B cell (primary cell): Measurements from ENCODE around the gene ANO9. TPM values are rescaled to one million over a fixed set of nuclear protein-coding genes. Genes with fewer than 3 reads are reported as not detected.

ENCODE experiments used
- ATAC-seq: fragments of 200-7000 bp; cut with Tn5 transposase; one replicate; pipeline ENCODE4 v1.10.0; 2021; ENCODE audit warnings: low read depth, mild to moderate bottlenecking, moderate number of reproducible peaks, moderate library complexity
- CTCF ChIA-PET: fragments of 350-600 bp; sonication (Branson Sonifier 250); formaldehyde crosslinking; loops from one replicate; lab custom pipeline; 2021; ENCODE audit warnings: antibody characterized with exemption, inconsistent platforms; lab: Charles Lee
- POLR2A ChIA-PET: fragments of 350-600 bp; sonication (Branson Sonifier 250); formaldehyde crosslinking; loops from one replicate; lab custom pipeline; 2021; ENCODE audit warnings: antibody characterized with exemption; lab: Charles Lee
- DNase-seq: peaks from one replicate; pipeline ENCODE4 v3.0.0; 2013
- H2AFZ ChIP-seq: 2 replicates; pipeline ENCODE4 v1.6.1; 2012; ENCODE audit warnings: mild to moderate bottlenecking, low read depth, low read length; ENCODE audit not compliant: insufficient read depth, poor library complexity, severe bottlenecking
- H3K27ac ChIP-seq, 2 donors: 1 replicate in 1 of 2; 2 replicates in 1 of 2; pipeline ENCODE4 v1.5.1; 2012 to 2013; ENCODE audit warnings: low read length in 2 of 2, mild to moderate bottlenecking in 2 of 2, moderate library complexity in 1 of 2
- H3K27me3 ChIP-seq, 4 experiments: fragments of 200-600 bp in 1 of 4; sonication (generic) in 1 of 4; replicated peaks in 1 of 4; 1 replicate in 2 of 4; 2 replicates in 2 of 4; pipeline versions ENCODE4 v1.6.1 to v1.7.0; 2013 to 2016; ENCODE audit warnings: low read length in 3 of 4, mild to moderate bottlenecking in 2 of 4, mixed read lengths in 1 of 4, moderate library complexity in 1 of 4; ENCODE audit not compliant: insufficient read depth in 4 of 4, control insufficient read depth in 3 of 4; ENCODE audit errors: control extremely low read depth in 1 of 4
- H3K36me3 ChIP-seq, 2 experiments: replicated peaks in 1 of 2; 1 replicate in 1 of 2; 2 replicates in 1 of 2; pipeline versions ENCODE4 v1.6.1 to v1.7.1; 2013; ENCODE audit warnings: low read length in 1 of 2; ENCODE audit not compliant: insufficient read depth in 2 of 2, control insufficient read depth in 1 of 2; ENCODE audit errors: control extremely low read depth in 1 of 2, extremely low read depth in 1 of 2
- H3K4me1 ChIP-seq, 2 donors: fragments of 200-600 bp in 1 of 2; sonication (generic) in 1 of 2; 1 replicate in 1 of 2; 2 replicates in 1 of 2; pipeline versions ENCODE4 v1.5.1 to v1.6.1; 2013 to 2017; ENCODE audit warnings: low read length in 2 of 2; ENCODE audit not compliant: control insufficient read depth in 2 of 2, insufficient read depth in 2 of 2
- H3K4me2 ChIP-seq: replicated peaks from 2 replicates; pipeline ENCODE3; 2012; ENCODE audit warnings: mild to moderate bottlenecking, low read depth, low read length; ENCODE audit not compliant: poor library complexity, severe bottlenecking
- H3K4me3 ChIP-seq, 5 experiments: fragments of 200-600 bp in 1 of 5; sonication (generic) in 1 of 5; 1 replicate in 3 of 5; 2 replicates in 2 of 5; pipeline versions ENCODE4 v1.5.1 to v1.7.0; 2011 to 2016; ENCODE audit warnings: low read length in 4 of 5, mild to moderate bottlenecking in 4 of 5, low read depth in 2 of 5, control low read depth in 1 of 5, moderate library complexity in 1 of 5; ENCODE audit not compliant: insufficient read depth in 1 of 5; ENCODE audit errors: control extremely low read depth in 1 of 5, extremely low read depth in 1 of 5
- H3K79me2 ChIP-seq: fragments of 200-600 bp; sonication (generic); one replicate; pipeline ENCODE4 v1.6.0; 2016; ENCODE audit warnings: low read length; ENCODE audit not compliant: control insufficient read depth, insufficient read depth
- H3K9ac ChIP-seq: fragments of 200-600 bp; sonication (generic); 2 replicates; pipeline ENCODE4 v1.6.1; 2017; ENCODE audit warnings: mild to moderate bottlenecking, low read length, moderate library complexity
- H3K9me3 ChIP-seq, 3 donors: one replicate each; pipeline versions ENCODE4 v1.6.1 to v1.7.1; 2013; ENCODE audit warnings: low read length in 2 of 3; ENCODE audit not compliant: control insufficient read depth in 2 of 3, insufficient read depth in 1 of 3; ENCODE audit errors: control extremely low read depth in 1 of 3
- H4K20me1 ChIP-seq: 2 replicates; pipeline ENCODE4 v1.6.0; 2012; ENCODE audit warnings: mild to moderate bottlenecking, low read length; ENCODE audit not compliant: insufficient read depth, control insufficient read depth, poor library complexity, severe bottlenecking
- H3K27ac Mint-ChIP-seq: one replicate; pipeline ENCODE4 v1.8.0; 2021; ENCODE audit warnings: mixed read lengths
- H3K27me3 Mint-ChIP-seq: one replicate; pipeline ENCODE4 v1.8.0; 2021; ENCODE audit warnings: mixed read lengths
- H3K4me1 Mint-ChIP-seq: one replicate; pipeline ENCODE4 v1.8.0; 2021; ENCODE audit warnings: mixed read lengths
- H3K4me3 Mint-ChIP-seq: one replicate; pipeline ENCODE4 v1.8.0; 2021; ENCODE audit warnings: mixed read lengths
- H3K9me3 Mint-ChIP-seq: one replicate; pipeline ENCODE4 v1.8.0; 2022; ENCODE audit warnings: mixed read lengths; ENCODE audit not compliant: insufficient read depth
- EZH2 ChIP-seq: IDR thresholded peaks from 2 replicates; pipeline ENCODE4 v1.6.1; 2012; ENCODE audit warnings: borderline replicate concordance, low read depth, mild to moderate bottlenecking, moderate library complexity, low read length; ENCODE audit not compliant: insufficient read depth, poor library complexity, severe bottlenecking
- WGBS: methylation state at CpG from one replicate; pipeline ENCODE4 v1.1.5; 2013; ENCODE audit warnings: missing lambda C conversion rate; ENCODE audit not compliant: insufficient coverage; 5-methylcytosine and 5-hydroxymethylcytosine counted together
- intact Hi-C: fragments of 100-400 bp; cut with micrococcal nuclease; formaldehyde crosslinking; loops from one replicate; pipeline ENCODE4 v1.10.0; 2022
- polyA plus RNA-seq: library from polyadenylated mRNA; depleted of rRNA; stranded (reverse); fragments of >200 nt; gene quantifications from 2 replicates; pipeline ENCODE4 v1.2.3, GENCODE V29; 2012
- total RNA-seq, 2 donors: library from RNA; stranded (reverse); fragments of 120-200 nt in 1 of 2; gene quantifications; 1 replicate in 1 of 2; 2 replicates in 1 of 2; pipeline versions ENCODE4 v1.2.3 to v1.2.4, GENCODE V29; 2013 to 2022
- TF ChIP-seq, protein P1 (sequence below): fragments of 200-600 bp; IDR thresholded peaks from one replicate; pipeline ENCODE4 v1.8.0; 2022; ENCODE audit warnings: antibody characterized with exemption, mild to moderate bottlenecking

ANO9 gene
- total and polyA plus RNA-seq, 2 donors (not counting 1 experiment from before 2014, with no cell fraction given): 62.0 to 107 TPM

DNA sequence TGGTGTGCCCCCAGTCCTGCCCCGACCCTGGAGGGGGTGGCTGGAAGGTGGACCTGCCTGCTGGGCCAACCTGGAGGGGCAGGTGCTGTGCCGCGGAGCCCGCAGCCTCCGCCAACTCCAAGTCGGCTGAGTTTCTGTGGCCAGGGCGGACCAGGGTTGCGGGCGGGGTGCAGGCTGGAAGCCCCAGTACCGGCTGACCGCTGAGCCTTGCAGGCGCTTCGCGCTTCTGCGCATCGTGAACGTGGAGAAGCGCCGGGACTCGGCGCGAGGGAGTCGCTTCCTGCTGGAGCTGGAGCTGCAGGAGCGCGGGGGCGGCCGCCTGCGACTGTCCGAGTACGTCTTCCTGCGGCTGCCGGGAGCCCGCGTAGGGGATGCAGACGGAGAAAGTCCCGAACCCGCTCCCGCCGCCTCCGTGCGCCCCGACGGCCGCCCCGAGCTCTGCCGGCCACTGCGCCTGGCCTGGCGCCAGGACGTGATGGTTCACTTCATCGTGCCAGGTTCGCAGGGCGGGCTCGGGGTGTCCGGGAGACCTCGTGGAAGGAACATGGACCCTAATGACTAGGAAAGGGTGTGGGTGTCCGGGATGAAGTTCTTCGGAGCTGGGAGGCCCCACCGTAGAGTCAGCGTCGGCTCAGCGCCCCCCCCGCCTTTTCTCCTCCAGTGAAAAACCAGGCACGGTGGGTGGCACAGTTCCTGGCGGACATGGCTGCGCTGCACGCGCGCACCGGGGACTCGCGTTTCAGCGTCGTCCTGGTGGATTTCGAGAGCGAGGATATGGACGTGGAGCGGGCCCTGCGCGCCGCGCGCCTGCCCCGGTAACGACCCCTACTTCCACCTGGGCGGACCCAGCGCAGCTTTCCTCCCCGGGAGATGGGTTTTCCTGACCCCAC, 62.4 kb downstream of the ANO9 start:
- H3K27ac Mint-ChIP-seq: no peak overlapping the region
- POLR2A ChIA-PET: no interaction called here
- Histone ChIP-seq H3K36me3 (no peaks in the 10 kb centered on the region), H2AFZ (no peak overlapping the region), H3K4me3 (no peak overlapping the region), H4K20me1 (no peaks in the 10 kb centered on the region), H3K4me2 (no peak overlapping the region), H3K4me1 (no peaks in the 10 kb centered on the region), H3K27ac (no peak overlapping the region), H3K9ac (no peak overlapping the region), H3K79me2 (no peaks in the 10 kb centered on the region), H3K27me3 (peaks cover 0 to 3% (median 0%) of the 10 kb centered on the region in 4 experiments), H3K9me3 (peaks cover 0 to 4% (median 0%) of the 10 kb centered on the region in 3 donors)
- intact Hi-C loops: no loop called here
- H3K4me1 Mint-ChIP-seq: no peaks in the 10 kb centered on the region
- H3K27me3 Mint-ChIP-seq: peaks cover 17% of the 10 kb centered on the region
- DNase-seq: no peak
- TF ChIP-seq EZH2: no peak
- TF ChIP-seq, protein P1, sequence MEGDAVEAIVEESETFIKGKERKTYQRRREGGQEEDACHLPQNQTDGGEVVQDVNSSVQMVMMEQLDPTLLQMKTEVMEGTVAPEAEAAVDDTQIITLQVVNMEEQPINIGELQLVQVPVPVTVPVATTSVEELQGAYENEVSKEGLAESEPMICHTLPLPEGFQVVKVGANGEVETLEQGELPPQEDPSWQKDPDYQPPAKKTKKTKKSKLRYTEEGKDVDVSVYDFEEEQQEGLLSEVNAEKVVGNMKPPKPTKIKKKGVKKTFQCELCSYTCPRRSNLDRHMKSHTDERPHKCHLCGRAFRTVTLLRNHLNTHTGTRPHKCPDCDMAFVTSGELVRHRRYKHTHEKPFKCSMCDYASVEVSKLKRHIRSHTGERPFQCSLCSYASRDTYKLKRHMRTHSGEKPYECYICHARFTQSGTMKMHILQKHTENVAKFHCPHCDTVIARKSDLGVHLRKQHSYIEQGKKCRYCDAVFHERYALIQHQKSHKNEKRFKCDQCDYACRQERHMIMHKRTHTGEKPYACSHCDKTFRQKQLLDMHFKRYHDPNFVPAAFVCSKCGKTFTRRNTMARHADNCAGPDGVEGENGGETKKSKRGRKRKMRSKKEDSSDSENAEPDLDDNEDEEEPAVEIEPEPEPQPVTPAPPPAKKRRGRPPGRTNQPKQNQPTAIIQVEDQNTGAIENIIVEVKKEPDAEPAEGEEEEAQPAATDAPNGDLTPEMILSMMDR: no peak
- H3K4me3 Mint-ChIP-seq: no peak overlapping the region
- CTCF ChIA-PET: no interaction called here
- H3K9me3 Mint-ChIP-seq: no peaks in the 10 kb centered on the region
- ATAC-seq: no peak
- WGBS: 90% methylated on average over 84 of the region's 87 CpGs

DNA sequence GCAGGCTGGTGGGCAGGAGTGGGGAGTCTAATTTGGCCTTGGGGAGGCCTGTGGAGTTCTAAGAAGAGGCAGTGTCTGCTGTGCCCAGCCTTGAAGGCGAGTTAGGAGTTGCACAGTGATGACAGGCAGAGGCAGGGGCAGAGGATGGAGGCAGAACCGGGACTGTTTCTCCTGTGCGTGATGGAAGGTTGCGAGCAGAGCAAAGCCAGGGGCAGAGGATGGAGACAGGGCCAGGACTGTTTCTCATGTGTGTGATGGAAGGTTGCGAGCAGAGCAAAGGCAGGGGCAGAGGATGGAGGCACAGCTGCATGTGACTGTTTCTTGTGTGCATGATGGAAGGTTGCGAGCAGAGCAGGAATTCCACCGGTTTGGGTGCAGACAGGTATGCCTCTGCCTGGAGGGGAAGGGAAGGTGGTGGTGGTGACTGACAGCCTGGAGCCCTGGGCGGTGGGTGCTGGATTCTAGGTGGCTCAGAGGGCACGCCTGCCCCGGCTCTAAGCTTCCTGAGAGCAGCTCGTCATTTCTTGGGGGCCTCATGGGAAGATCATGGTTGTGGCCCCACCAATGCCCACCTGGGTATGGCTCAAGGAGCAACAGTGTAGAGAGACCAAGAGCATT, 63.8 kb downstream of the ANO9 start:
- intact Hi-C loops: no loop called here
- Histone ChIP-seq H3K27me3 (peaks cover 0 to 3% (median 0%) of the 10 kb centered on the region in 4 experiments), H3K4me1 (no peaks in the 10 kb centered on the region), H2AFZ (no peak overlapping the region), H3K9me3 (peaks cover 0 to 4% (median 0%) of the 10 kb centered on the region in 3 donors), H3K9ac (no peak overlapping the region), H3K79me2 (no peaks in the 10 kb centered on the region), H3K4me3 (no peak overlapping the region), H3K27ac (no peak overlapping the region), H3K36me3 (no peaks in the 10 kb centered on the region), H3K4me2 (no peak overlapping the region), H4K20me1 (no peaks in the 10 kb centered on the region)
- Mint-ChIP-seq H3K4me1 (no peaks in the 10 kb centered on the region), H3K27ac (peak overlapping the region; percentile 7), H3K27me3 (peaks cover 15% of the 10 kb centered on the region), H3K9me3 (no peaks in the 10 kb centered on the region), H3K4me3 (no peak overlapping the region)
- CTCF ChIA-PET: no interaction called here
- DNase-seq (no peak), ATAC-seq (no peak)
- no peak for TF ChIP-seq EZH2
- TF ChIP-seq, protein P1: no peak
- POLR2A ChIA-PET: no interaction called here
- WGBS: 85% methylated on average over 11 of the region's 11 CpGs
